Peyer's patch (tissue), 4 donors: ENCODE measurements around the gene GOLGA5. TPM values are rescaled to one million over a fixed set of nuclear protein-coding genes. Genes with fewer than 3 reads are reported as not detected.
"Not testable (repeated sequence)": the region's sequence is repeated elsewhere in the genome, so short reads cannot be mapped to it uniquely, and the experiment has no call there.

Source experiments
- DNase-seq, 3 donors: peaks; one replicate each; pipeline ENCODE4 v3.0.0-alpha.2; 2017 to 2019
- H3K27ac ChIP-seq, 4 donors: fragments of 200-600 bp; sonication (generic); one replicate each; pipeline ENCODE4 v1.5.1; 2016 to 2019
- H3K27me3 ChIP-seq, 2 donors: fragments of 200-600 bp; sonication (generic); one replicate each; pipeline ENCODE4 v1.5.1; 2019
- H3K36me3 ChIP-seq, 3 donors: fragments of 200-600 bp; sonication (generic); one replicate each; pipeline ENCODE4 v1.5.1; 2016 to 2019
- H3K4me1 ChIP-seq, 4 donors: fragments of 200-600 bp; sonication (generic); one replicate each; pipeline ENCODE4 v1.5.1; 2016 to 2019
- H3K4me3 ChIP-seq, 4 donors: fragments of 200-600 bp; sonication (generic); 1 replicate in 3 of 4; 2 replicates in 1 of 4; pipeline ENCODE4 v1.5.1; 2016 to 2019; ENCODE audit warnings: mild to moderate bottlenecking in 1 of 4
- H3K9me3 ChIP-seq, 4 donors: fragments of 200-600 bp; sonication (generic); one replicate each; pipeline ENCODE4 v1.5.1; 2016 to 2019; ENCODE audit warnings: mild to moderate bottlenecking in 1 of 4
- POLR2A ChIP-seq, 2 donors: fragments of 450-650 bp; IDR thresholded peaks; one replicate each; pipeline ENCODE4 v1.5.1; 2017; ENCODE audit warnings: antibody characterized with exemption in 2 of 2, mild to moderate bottlenecking in 2 of 2, moderate library complexity in 2 of 2
- total RNA-seq, 4 donors: library from RNA; depleted of rRNA; stranded (reverse); fragments of >200 nt; gene quantifications; one replicate each; pipeline ENCODE4 v1.1.0, GENCODE V29; 2016
- TF ChIP-seq, protein P1 (sequence below), 6 experiments: fragments of 450-650 bp in 4 of 6; fragments of 200-600 bp in 2 of 6; sonication (generic) in 1 of 6; IDR thresholded peaks; one replicate each; pipeline ENCODE4 v1.5.1; 2017 to 2019; ENCODE audit warnings: antibody characterized with exemption in 6 of 6, mild to moderate bottlenecking in 3 of 6, moderate library complexity in 1 of 6

Gene GOLGA5
- total RNA-seq, 4 donors from 2014 or later, result 29.9 to 49.5 (median 34.6) TPM

DNA sequence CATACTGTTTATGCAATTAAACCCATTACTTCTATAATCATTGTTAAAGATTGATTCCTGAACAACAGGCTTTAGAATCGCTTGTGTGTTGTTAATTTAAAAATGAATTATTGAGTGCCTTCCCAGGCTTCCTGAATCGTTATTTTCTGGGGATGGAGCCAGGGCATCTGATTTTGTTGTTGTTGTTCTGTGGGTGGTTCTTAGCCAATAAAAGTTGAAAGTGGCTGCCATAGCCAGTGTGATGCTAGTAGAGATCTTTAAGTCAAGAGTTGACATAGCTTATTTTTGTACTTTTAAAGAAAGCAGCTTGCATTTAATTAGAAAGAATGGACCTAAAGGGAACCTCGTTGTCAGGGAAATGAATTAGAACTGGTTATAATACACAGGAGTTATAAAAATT, 6.4 kb downstream of the GOLGA5 start:
- TF ChIP-seq, protein P1, sequence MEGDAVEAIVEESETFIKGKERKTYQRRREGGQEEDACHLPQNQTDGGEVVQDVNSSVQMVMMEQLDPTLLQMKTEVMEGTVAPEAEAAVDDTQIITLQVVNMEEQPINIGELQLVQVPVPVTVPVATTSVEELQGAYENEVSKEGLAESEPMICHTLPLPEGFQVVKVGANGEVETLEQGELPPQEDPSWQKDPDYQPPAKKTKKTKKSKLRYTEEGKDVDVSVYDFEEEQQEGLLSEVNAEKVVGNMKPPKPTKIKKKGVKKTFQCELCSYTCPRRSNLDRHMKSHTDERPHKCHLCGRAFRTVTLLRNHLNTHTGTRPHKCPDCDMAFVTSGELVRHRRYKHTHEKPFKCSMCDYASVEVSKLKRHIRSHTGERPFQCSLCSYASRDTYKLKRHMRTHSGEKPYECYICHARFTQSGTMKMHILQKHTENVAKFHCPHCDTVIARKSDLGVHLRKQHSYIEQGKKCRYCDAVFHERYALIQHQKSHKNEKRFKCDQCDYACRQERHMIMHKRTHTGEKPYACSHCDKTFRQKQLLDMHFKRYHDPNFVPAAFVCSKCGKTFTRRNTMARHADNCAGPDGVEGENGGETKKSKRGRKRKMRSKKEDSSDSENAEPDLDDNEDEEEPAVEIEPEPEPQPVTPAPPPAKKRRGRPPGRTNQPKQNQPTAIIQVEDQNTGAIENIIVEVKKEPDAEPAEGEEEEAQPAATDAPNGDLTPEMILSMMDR (IDR thresholded peaks at IDR 0.05), result no peak
- TF ChIP-seq POLR2A (IDR thresholded peaks at IDR 0.05), result no peak
- H3K27me3 ChIP-seq, result no peaks in the 10 kb centered on the region
- H3K9me3 ChIP-seq, result no peaks in the 10 kb centered on the region
- H3K4me1 ChIP-seq, result peaks cover 0 to 24% (median 1%) of the 10 kb centered on the region in 4 donors
- no peak for DNase-seq
- no peak overlapping the region for H3K27ac ChIP-seq
- H3K4me3 ChIP-seq, result no peak overlapping the region
- H3K36me3 ChIP-seq, result peaks cover 0 to 16% (median 0%) of the 10 kb centered on the region in 3 donors

DNA sequence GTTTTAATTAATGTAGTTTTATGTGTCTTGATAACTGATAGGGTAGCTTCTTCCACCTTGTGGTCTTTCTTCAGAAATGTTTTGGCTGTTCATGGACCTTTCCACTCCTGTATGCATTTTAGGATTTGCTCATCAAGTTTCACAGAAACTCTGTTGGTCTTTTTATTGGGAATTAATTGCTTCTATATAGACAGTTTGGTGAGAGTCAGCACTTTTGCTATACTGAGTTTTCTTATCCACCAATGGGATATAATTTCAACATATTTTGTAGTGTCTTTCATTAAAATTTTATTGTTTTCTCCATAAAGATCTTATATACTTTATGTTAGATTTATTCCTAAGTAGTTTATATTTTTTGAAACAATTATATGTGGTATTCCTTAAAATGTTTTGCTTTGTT, 7.8 kb downstream of the GOLGA5 start:
- Histone ChIP-seq H3K27ac (no peak overlapping the region), H3K9me3 (no peaks in the 10 kb centered on the region), H3K36me3 (peaks cover 0 to 22% (median 0%) of the 10 kb centered on the region in 3 donors), H3K27me3 (no peaks in the 10 kb centered on the region), H3K4me1 (peaks cover 0 to 14% (median 0%) of the 10 kb centered on the region in 4 donors), H3K4me3 (no peak overlapping the region)
- DNase-seq, result no peak
- TF ChIP-seq, protein P1 (IDR thresholded peaks at IDR 0.05), result no peak
- TF ChIP-seq POLR2A (IDR thresholded peaks at IDR 0.05), result no peak

DNA sequence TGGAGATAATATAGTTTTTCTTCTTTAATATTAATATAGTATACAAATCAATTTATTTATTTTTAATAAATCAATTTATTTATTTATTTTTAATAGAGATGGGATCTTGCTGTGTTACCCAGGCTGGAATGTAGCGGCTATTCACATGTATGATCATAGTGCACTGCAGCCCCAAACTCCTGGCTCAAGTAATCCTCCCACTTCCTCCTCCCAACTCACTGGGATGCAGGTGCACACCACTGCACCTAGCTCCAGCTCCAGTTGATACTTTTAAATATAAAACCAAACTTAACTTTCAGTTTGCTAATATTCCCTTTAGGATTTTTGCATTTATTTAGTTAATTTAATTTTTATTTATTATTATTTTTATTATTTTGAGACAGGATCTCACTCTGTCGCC, 8.6 kb downstream of the GOLGA5 start:
- Histone ChIP-seq H3K4me1 (peaks cover 0 to 14% (median 0%) of the 10 kb centered on the region in 4 donors), H3K4me3 (no peak overlapping the region), H3K27me3 (no peaks in the 10 kb centered on the region), H3K36me3 (peaks cover 0 to 26% (median 0%) of the 10 kb centered on the region in 3 donors), H3K27ac (no peak overlapping the region), H3K9me3 (no peaks in the 10 kb centered on the region)
- TF ChIP-seq POLR2A (IDR thresholded peaks at IDR 0.05), result no peak
- TF ChIP-seq, protein P1 (IDR thresholded peaks at IDR 0.05), result no peak
- no peak for DNase-seq

DNA sequence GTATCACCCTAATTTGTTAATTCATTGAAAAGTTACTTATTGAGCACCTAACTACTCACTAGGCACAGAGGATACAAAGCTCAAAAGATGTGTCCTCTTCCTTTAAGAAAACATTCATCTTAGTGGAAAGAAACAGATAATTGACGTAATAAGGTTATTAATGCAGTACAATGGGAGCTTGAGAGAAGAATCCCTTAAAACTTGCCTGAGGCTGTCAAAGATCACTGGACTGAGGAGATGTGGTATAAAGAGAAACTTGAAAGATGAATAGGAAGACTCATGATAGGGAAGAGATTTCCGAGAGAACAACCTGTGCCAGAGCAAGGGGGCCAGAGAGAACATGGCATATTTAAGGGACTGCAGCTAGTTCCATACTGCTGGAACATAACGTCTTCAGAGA, 19.1 kb downstream of the GOLGA5 start:
- TF ChIP-seq, protein P1 (IDR thresholded peaks at IDR 0.05), result no peak
- no peak for TF ChIP-seq POLR2A (IDR thresholded peaks at IDR 0.05)
- no peaks in the 10 kb centered on the region for H3K9me3 ChIP-seq

DNA sequence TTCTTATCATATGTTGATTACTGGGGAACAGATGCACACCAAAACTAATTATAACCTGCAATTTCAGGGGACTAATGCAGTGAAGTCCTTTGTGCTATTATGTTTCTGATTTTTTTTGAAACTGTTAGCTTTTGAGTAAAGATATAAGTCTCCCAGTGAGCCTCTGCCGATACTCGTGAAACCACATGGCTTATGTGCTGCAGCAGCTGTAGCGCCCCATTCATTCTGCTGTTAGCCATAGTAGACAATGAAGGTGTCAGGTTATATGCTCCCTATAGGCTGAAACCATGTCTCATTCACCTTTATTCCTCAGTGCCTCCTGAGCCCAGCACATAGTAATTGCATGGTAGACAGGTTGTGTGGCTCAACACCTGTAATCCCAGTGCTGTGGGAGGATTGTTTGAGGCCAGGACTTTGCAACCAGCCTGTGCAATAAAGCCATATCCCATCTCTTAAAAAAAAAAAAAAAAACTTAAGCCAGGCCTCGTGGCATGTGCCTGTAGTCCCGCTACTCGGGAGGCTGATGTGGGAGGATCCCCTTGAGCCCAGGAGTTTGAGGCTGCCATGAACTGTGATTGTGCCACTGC, 25.0 kb downstream of the GOLGA5 start:
- Histone ChIP-seq H3K36me3 (peaks cover 0 to 93% (median 0%) of the 10 kb centered on the region in 3 donors), H3K4me3 (no peak overlapping the region), H3K4me1 (no peaks in the 10 kb centered on the region), H3K27ac (no peak overlapping the region), H3K27me3 (no peaks in the 10 kb centered on the region), H3K9me3 (no peaks in the 10 kb centered on the region)
- TF ChIP-seq POLR2A (IDR thresholded peaks at IDR 0.05), result no peak
- TF ChIP-seq, protein P1 (IDR thresholded peaks at IDR 0.05), result no peak
- no peak for DNase-seq

More for the DNA sequence above, 19.1 kb downstream of the GOLGA5 start:
- H3K27ac ChIP-seq, result no peak overlapping the region
- peaks cover 0 to 97% (median 2%) of the 10 kb centered on the region in 3 donors for H3K36me3 ChIP-seq
- no peaks in the 10 kb centered on the region for H3K27me3 ChIP-seq
- H3K4me3 ChIP-seq, result no peak overlapping the region
- no peak for DNase-seq
- H3K4me1 ChIP-seq, result no peaks in the 10 kb centered on the region

DNA sequence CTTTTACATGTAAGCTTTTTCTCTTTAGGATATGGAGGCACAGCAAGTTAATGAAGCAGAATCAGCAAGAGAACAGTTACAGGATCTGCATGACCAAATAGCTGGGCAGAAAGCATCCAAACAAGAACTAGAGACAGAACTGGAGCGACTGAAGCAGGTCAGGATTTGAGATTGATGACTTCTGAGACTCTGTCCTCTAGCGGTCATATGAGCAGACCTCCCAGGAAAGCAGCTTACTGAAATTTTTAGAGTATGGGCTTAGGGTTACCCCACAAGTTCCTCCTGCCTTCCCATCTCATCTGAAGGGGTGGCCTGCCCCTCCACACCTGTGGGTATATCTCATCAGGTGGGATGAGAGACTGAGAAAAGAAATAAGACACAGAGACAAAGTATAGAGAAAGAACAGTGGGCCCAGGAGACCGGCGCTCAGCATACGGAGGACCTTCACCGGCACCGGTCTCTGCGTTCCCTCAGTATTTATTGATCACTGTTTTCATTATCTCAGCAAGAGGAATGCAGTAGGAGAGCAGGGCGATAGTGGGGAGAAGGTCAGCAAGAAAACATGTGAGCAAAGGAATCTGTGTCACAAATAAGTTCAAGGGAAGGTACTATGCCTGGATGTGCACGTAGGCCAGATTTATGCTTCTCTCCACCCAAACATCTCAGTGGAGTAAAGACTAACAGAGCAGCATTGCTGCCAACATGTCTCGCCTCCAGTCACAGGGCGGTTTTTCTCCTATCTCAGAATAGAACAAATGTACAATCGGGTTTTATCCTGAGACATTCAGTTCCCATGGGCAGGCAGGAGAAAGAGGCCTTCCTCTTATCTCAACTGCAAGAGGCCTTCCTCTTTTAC, 25.8 kb downstream of the GOLGA5 start:
- H3K9me3 ChIP-seq, DNase-seq, H3K27me3 ChIP-seq, H3K4me1 ChIP-seq, H3K27ac ChIP-seq, H3K4me3 ChIP-seq: not testable (repeated sequence)
- H3K36me3 ChIP-seq, result peaks cover 0 to 93% (median 0%) of the 10 kb centered on the region in 3 donors

DNA sequence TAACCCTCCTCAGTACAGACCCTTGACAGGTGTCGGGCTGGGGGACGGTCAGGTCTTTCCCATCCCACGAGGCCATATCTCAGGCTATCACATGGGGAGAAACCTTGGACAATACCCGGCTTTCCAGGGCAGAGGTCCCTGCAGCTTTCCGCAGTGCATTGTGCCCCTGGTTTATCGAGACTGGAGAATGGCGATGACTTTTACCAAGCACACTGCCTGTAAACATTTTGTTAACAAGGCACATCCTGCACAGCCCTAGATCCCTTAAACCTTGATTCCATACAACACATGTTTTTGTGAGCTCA, 26.4 kb downstream of the GOLGA5 start:
- H3K9me3 ChIP-seq, H3K4me1 ChIP-seq, H3K27me3 ChIP-seq, DNase-seq, H3K4me3 ChIP-seq, H3K27ac ChIP-seq: not testable (repeated sequence)
- peaks cover 0 to 93% (median 0%) of the 10 kb centered on the region in 3 donors for H3K36me3 ChIP-seq
